Astrocyte (in vitro differentiated cells and primary cell): ENCODE results near the gene ST6GALNAC6.

Experiments
- EZH2 ChIP-seq: IDR thresholded peaks from 2 replicates; pipeline ENCODE4 v1.6.1; 2012; ENCODE audit warnings: mild to moderate bottlenecking, low read length, inconsistent platforms; ENCODE audit not compliant: insufficient read depth
- TF ChIP-seq, protein P1 (sequence below): IDR thresholded peaks from 2 replicates; pipeline ENCODE4 v1.5.1; 2011; ENCODE audit warnings: low read depth, mild to moderate bottlenecking, inconsistent platforms, low read length, moderate library complexity; ENCODE audit not compliant: insufficient read depth

GRCh38 chr9:127874301-127875221 is 24.8 kb downstream of the ST6GALNAC6 start:
- TF ChIP-seq, protein P1, sequence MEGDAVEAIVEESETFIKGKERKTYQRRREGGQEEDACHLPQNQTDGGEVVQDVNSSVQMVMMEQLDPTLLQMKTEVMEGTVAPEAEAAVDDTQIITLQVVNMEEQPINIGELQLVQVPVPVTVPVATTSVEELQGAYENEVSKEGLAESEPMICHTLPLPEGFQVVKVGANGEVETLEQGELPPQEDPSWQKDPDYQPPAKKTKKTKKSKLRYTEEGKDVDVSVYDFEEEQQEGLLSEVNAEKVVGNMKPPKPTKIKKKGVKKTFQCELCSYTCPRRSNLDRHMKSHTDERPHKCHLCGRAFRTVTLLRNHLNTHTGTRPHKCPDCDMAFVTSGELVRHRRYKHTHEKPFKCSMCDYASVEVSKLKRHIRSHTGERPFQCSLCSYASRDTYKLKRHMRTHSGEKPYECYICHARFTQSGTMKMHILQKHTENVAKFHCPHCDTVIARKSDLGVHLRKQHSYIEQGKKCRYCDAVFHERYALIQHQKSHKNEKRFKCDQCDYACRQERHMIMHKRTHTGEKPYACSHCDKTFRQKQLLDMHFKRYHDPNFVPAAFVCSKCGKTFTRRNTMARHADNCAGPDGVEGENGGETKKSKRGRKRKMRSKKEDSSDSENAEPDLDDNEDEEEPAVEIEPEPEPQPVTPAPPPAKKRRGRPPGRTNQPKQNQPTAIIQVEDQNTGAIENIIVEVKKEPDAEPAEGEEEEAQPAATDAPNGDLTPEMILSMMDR: no peak
- TF ChIP-seq EZH2: no peak
